ENCODE data around the gene ZNF552.
"Not testable (repeated sequence)": the region's sequence is repeated elsewhere in the genome, so short reads cannot be mapped to it uniquely, and the experiment has no call there.

The ZNF552 gene

DNA sequence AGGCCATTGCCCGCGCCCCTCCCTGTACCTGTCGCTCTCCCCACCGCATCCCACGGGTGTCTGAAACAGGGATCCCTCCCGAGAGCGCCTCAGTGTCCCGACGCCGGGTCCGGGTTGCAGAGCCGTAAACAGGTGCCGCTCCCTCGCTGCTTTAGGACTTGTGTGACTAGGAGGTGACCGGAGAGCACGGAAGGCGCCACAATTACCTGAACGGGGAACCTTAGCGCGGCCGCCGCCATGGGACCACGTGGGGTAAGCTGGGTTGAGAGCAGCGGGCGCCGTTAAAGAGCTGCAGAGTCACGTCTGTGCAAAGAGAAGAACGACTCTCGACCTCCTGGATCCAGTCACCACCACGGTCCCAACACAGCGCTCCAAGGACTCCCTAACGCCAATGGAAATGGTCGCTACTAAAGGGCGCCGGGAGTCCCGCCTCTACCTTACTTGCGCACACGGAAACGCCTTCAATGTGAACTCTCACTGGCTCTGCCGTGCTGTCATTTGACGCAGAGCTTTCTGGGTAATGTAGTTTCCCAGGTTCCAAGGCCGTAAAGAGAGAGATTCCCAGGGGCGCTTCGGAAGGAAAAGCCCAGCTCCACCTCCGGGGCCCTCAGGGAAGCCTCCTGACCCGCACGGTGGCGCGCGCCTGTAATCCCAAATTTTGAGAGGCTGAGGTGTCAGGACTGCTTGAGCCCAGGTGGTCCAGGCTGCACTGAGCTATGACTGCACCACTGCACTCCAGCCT, at the start of gene ZNF552:
Gene ZNF552 (minus strand): TSS at position 409 of the 742 bp plus-strand sequence. CDS start 170 bp downstream, at position 239.
- peak; percentile 96 for DNase-seq

DNA sequence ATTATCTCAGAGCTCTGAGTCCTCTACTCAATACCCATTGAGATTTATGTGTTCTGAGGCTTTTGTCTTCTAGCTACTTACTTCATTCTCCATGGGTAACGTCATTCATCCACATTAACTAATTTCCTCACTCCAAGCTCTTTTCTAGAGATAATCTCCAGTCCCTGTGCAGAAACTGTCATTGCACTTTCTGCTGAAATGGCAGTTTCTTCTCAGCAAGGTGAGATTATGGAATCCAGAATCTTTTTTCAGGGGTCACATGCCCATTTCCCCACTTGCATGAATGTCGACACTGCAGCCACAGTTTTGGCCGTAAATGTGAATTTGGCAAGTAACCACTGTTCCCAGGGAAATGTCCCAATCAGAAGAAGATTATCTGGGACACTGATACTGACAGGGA, 47.6 kb upstream of the ZNF552 start:
- not testable (repeated sequence) for DNase-seq

DNA sequence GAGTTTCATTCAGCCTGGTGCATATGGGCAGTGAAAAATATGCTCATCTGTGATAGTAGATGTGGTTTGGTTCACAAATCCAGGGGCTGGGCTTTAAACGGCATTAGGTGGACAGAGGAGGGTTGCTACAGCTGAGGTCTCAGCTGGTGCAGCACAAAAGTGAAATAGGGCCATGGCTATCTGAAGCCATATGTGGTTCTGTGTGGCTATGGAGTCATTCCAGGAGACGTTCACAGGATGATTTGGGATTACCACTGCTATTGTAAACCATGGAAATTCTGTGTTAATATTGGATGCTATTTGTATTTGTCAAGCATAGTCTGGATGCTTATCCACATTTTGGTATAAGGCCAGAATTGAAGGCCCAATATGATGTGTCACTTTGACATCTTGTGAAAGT, 39.4 kb upstream of the ZNF552 start:
- DNase-seq, result not testable (repeated sequence)

GRCh38 chr19:57851812-57852603, 37.3 kb upstream of the ZNF552 start:
- DNase-seq, result not testable (repeated sequence)

DNA sequence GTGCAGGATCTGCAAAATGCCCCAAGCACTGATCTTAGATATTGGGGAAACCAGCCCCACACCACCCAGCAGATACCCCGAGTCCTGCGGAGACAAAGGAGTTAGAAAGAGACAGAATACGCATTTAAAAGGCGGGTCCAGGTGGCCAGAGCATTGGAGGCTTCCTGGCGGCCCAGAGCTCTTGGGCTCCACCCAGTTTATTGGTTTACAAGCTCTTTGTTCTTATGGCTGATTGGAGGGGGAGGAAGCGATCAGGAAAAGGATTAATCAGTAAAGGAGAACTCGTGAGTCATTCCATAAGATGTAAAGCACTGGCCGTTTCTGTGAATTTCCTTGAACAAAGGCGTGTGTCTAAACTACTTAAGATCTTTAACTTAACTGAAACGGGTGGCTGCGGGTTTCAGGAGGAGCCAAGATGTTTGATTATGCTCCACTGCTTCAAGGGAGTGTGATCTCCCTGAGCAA, 35.9 kb upstream of the ZNF552 start:
- DNase-seq, result no peak

- DNase-seq, result peak; percentile 83
Measured at GRCh38 chr19:57849666-57850473, 35.2 kb upstream of the ZNF552 start, which contains the start of gene ZNF587. Gene ZNF587 (plus strand): TSS chr19:57849859. CDS start chr19:57850039, 180 bp downstream.

- DNase-seq, result not testable (repeated sequence)
Measured at GRCh38 chr19:57849162-57849665, 34.5 kb upstream of the ZNF552 start.

- DNase-seq, result not testable (repeated sequence)
Measured at GRCh38 chr19:57847164-57847563, 32.5 kb upstream of the ZNF552 start.

- DNase-seq, result no peak
Measured at GRCh38 chr19:57841122-57841763, 26.5 kb upstream of the ZNF552 start.

DNA sequence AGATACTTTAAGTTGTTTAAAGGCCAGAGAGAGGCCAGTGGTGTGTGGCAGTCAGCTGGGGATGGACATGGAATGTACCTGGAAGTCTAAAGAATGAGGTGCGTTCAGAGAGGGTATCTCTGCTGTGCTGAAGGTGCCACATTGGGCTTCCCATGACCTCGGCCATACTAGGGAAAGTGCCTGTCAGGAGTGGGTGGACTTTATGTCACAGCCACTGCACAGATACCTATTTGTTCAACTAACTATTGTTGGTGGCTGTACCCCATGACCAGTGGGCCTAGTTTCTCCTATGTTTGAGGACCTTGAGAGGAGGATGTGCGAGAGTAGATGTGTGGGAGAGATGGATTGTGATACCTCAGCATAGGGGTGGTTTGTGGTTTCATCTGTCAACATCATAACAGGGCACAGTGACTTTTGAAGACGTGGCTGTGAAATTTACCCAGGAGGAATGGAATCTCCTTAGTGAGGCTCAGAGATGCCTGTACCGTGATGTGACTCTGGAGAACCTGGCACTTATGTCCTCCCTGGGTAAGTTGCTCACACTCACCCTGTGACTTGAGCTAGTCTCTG, 24.0 kb upstream of the ZNF552 start:
- not testable (repeated sequence) for DNase-seq

GRCh38 chr19:57836991-57837390, 22.3 kb upstream of the ZNF552 start:
- not testable (repeated sequence) for DNase-seq

DNA sequence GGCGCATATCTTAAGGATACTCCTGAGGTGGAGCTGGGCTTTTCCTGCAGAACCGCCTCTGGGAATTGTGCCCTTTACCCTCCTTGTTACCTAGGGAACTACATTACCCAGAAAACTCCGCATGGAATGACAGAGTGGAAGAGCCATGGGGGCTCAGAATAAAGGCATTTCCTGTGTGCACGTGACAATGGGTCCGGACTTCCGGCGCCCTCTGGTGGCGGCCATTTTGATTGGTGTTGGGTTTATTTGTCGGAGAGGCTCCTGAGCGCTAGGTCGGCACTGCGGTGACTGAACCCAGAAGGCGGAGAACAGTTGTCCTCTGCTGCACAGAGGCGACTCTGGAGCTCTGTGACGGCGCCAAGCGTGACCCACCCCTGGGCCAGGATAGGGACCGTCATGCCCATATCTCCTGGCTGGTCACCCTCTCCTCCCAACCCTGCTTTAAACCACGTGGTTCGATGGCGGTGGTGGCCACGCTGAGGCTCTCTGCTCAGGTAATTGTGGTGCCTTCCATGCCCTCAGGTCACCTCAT, 15.4 kb upstream of the ZNF552 start, which contains the start of gene ZNF587B:
Gene ZNF587B (plus strand): TSS at position 229 of the 532 bp plus-strand sequence. CDS start 230 bp downstream, at position 459.
- DNase-seq, result no peak

DNA sequence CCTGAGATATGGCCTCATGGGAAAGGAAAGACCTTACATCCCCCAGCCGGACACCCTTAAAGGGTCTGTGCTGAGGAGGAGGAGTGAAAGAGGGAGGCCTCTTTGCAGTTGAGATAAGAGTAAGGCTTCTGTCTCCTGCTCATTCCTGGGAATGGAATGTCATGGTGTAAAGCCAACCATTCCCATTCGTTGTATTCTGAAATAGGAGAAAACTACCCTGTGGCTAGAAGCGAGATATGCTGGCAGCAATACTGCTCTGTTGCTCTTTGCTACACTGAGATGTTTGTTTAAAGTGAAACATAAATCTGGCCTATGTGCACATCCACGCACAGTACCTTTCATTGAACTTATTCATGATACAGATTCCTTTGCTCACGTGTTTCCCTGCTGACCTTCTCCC, 14.6 kb upstream of the ZNF552 start:
- no peak for DNase-seq

GRCh38 chr19:57825511-57825910, 10.8 kb upstream of the ZNF552 start:
- no peak for DNase-seq

DNA sequence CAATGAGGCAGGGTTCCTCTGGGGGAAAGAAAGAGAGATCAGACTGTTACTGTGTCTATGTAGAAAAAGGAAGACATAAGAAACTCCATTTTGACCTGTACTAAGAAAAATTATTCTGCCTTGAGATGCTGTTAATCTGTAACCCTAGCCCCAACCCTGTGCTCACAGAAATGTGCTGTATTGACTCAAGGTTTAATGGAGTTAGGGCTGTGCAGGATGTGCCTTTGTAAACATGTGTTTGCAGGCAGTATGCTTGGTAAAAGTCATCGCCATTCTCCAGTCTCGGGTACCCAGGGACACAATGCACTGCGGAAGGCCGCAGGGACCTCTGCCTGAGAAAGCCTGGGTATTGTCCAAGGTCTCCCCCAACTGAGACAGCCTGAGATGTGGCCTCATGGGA, 8.9 kb upstream of the ZNF552 start:
- DNase-seq, result not testable (repeated sequence)

DNA sequence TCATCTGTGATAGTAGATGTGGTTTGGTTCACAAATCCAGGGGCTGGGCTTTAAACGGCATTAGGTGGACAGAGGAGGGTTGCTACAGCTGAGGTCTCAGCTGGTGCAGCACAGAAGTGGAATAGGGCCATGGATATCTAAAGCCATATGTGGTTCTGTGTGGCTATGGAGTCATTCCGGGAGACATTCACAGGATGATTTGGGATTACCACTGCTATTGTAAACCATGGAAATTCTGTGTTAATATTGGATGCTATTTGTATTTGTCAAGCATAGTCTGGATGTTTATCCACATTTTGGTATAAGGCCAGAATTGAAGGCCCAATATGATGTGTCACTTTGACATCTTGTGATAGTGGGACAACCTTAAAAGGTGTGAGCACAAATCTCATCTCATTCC, 8.4 kb upstream of the ZNF552 start:
- DNase-seq, result not testable (repeated sequence)

DNA sequence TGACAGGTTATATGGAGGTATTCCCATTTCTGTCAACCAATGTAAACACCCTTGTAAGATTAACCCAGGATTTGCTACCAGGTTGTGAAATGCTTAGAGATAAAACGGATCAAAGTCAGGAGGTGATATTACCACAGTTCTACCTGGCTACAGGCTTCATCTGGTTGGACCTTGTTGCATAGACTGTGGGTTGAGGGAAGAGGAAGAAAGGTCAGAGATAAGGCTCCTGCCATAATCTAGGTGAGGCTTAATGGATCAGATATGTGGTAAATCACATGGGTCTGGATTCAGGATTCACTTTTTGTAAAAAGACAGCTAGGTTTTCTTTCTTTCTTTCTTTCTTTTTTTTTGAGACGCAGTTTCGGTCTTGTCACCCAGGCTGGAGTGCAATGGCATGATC, 6.8 kb upstream of the ZNF552 start:
- DNase-seq, result not testable (repeated sequence)

DNA sequence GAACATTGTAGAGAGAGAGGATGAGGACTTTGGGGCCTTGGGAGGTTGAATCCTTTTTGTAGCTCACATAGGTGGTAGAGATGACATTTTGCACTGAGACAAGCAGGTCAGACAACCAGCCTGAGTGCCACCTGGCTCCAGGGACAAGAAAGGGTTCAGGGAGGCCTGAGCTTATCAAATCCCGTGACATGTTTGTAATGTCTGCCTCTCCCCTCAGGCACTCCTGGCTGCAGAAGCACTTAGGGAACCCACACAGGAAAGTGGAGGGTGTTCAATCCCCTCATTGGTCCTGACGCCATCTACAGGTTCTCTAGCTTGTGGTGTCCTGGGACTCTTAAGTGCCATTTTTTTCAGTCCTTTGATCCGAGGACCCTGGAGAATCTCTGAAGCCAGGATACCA, 6.4 kb upstream of the ZNF552 start:
- DNase-seq, result not testable (repeated sequence)

- DNase-seq, result no peak
Measured at GRCh38 chr19:57820599-57820998, 5.9 kb upstream of the ZNF552 start.

GRCh38 chr19:57819475-57820148, 4.9 kb upstream of the ZNF552 start:
- peak; percentile 93 for DNase-seq

GRCh38 chr19:57818378-57818777, 3.7 kb upstream of the ZNF552 start:
- DNase-seq, result no peak
